ENCODE measurements around the gene CORO2B. TPM values are rescaled to one million over a fixed set of nuclear protein-coding genes. Genes with fewer than 3 reads are reported as not detected.

CORO2B gene
- total RNA-seq, 1 donor from 2014 or later = 16.3 TPM

GRCh38 chr15:68709876-68710275 lies 131.1 kb downstream of the CORO2B start:
- no peak for DNase-seq
- TF ChIP-seq CTCF (IDR thresholded peaks at IDR 0.05; ENCODE audit: partially characterized antibody, unreplicated experiment) = no peak
- no peaks in the 10 kb centered on the region for H3K9me3 Mint-ChIP-seq (ENCODE audit: unreplicated experiment)
- no peak overlapping the region for H3K27ac Mint-ChIP-seq (ENCODE audit: unreplicated experiment)
- no peaks in the 10 kb centered on the region for H3K36me3 Mint-ChIP-seq (ENCODE audit: unreplicated experiment)
- H3K4me1 Mint-ChIP-seq (ENCODE audit: low read depth, unreplicated experiment) = peaks cover under 1% of the 10 kb centered on the region
- H3K4me3 Mint-ChIP-seq (ENCODE audit: unreplicated experiment) = no peak overlapping the region
- no peaks in the 10 kb centered on the region for H3K27me3 Mint-ChIP-seq (ENCODE audit: unreplicated experiment)

- no peak for DNase-seq
- Mint-ChIP-seq H3K27ac (ENCODE audit: unreplicated experiment) (no peak overlapping the region), H3K4me3 (ENCODE audit: unreplicated experiment) (no peak overlapping the region), H3K9me3 (ENCODE audit: unreplicated experiment) (no peaks in the 10 kb centered on the region), H3K27me3 (ENCODE audit: unreplicated experiment) (no peaks in the 10 kb centered on the region), H3K4me1 (ENCODE audit: low read depth, unreplicated experiment) (no peaks in the 10 kb centered on the region), H3K36me3 (ENCODE audit: unreplicated experiment) (peaks cover under 1% of the 10 kb centered on the region)
- no peak for TF ChIP-seq CTCF (IDR thresholded peaks at IDR 0.05; ENCODE audit: partially characterized antibody, unreplicated experiment)
Observed at GRCh38 chr15:68710536-68710935, 131.7 kb downstream of the CORO2B start.

GRCh38 chr15:68711406-68711805 lies 132.6 kb downstream of the CORO2B start:
- Mint-ChIP-seq H3K36me3 (ENCODE audit: unreplicated experiment) (peaks cover 9% of the 10 kb centered on the region), H3K9me3 (ENCODE audit: unreplicated experiment) (no peaks in the 10 kb centered on the region), H3K4me1 (ENCODE audit: low read depth, unreplicated experiment) (no peaks in the 10 kb centered on the region), H3K4me3 (ENCODE audit: unreplicated experiment) (no peak overlapping the region), H3K27me3 (ENCODE audit: unreplicated experiment) (peaks cover 3% of the 10 kb centered on the region), H3K27ac (ENCODE audit: unreplicated experiment) (no peak overlapping the region)
- no peak for TF ChIP-seq CTCF (IDR thresholded peaks at IDR 0.05; ENCODE audit: partially characterized antibody, unreplicated experiment)
- DNase-seq = no peak

GRCh38 chr15:68712886-68713285 lies 134.1 kb downstream of the CORO2B start:
- Mint-ChIP-seq H3K27ac (ENCODE audit: unreplicated experiment) (no peak overlapping the region), H3K36me3 (ENCODE audit: unreplicated experiment) (peaks cover 12% of the 10 kb centered on the region), H3K27me3 (ENCODE audit: unreplicated experiment) (peaks cover 3% of the 10 kb centered on the region), H3K4me3 (ENCODE audit: unreplicated experiment) (no peak overlapping the region), H3K9me3 (ENCODE audit: unreplicated experiment) (no peaks in the 10 kb centered on the region), H3K4me1 (ENCODE audit: low read depth, unreplicated experiment) (no peaks in the 10 kb centered on the region)
- DNase-seq = no peak
- TF ChIP-seq CTCF (IDR thresholded peaks at IDR 0.05; ENCODE audit: partially characterized antibody, unreplicated experiment) = no peak

- no peak for DNase-seq
- no peak for TF ChIP-seq CTCF (IDR thresholded peaks at IDR 0.05; ENCODE audit: partially characterized antibody, unreplicated experiment)
- Mint-ChIP-seq H3K9me3 (ENCODE audit: unreplicated experiment) (peaks cover 3% of the 10 kb centered on the region), H3K27ac (ENCODE audit: unreplicated experiment) (no peak overlapping the region), H3K36me3 (ENCODE audit: unreplicated experiment) (peaks cover 12% of the 10 kb centered on the region), H3K4me1 (ENCODE audit: low read depth, unreplicated experiment) (no peaks in the 10 kb centered on the region), H3K27me3 (ENCODE audit: unreplicated experiment) (peaks cover 3% of the 10 kb centered on the region), H3K4me3 (ENCODE audit: unreplicated experiment) (no peak overlapping the region)
Observed at GRCh38 chr15:68713874-68714273, 135.1 kb downstream of the CORO2B start.
